ENCODE data around the gene ZNF610.

Gene ZNF610

DNA sequence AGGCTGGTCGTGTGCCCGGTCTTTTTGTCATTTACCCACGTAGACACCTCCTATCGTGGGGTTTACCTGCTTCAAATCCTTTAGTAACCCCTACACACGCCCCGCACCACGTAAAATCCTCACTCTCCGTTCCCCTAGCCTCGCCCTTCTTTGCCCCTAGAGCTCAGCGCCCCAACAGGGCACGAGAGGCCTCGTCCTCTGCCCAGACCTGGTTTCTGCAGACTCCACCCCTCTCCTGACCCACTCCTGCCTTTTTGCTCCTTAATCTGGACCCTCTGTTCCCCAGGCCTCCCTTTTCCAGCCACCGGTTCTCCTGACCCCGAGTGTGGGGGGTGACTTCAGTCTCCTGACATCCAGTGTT lies 62.0 kb downstream of the ZNF610 start:
- peak; percentile 20 for DNase-seq (ENCODE audit: low spot score)

DNA sequence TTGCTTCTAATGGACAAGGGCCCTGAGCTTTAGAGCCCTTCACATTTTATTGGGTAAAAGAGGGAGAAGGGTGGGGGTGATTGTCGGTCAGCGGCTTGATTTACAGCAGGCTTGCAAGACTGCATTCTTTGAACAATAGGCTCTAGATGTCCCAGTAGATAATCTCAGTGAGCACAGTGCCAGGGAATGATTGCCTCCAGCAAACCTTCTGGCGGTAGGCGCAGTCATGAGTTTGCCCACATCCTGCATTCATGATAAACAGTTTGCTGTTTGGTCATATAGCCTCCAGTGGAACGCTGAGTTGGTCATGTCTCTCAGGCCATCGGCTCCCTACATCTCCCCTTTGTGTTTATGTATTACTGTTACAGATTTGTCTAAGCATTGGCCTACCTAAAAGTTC lies 74.2 kb downstream of the ZNF610 start:
- DNase-seq (ENCODE audit: low spot score), result no peak

DNA sequence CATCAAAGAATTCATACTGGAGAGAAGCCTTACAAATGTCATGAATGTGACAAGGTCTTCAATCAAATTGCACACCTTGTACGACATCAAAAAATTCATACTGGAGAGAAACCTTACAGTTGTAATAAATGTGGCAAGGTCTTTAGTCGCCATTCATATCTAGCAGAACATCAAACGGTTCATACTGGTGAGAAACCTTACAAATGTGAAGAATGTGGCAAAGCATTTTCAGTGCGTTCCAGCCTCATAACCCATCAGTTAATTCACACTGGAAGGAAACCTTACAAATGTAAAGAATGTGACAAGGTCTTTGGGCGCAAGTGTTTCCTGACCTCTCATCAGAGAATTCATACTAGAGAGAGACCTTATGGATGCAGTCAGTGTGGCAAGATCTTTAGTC lies 79.7 kb downstream of the ZNF610 start:
- DNase-seq (ENCODE audit: low spot score), result no peak
